ENCODE measurements around the gene KIF4B.

DNA sequence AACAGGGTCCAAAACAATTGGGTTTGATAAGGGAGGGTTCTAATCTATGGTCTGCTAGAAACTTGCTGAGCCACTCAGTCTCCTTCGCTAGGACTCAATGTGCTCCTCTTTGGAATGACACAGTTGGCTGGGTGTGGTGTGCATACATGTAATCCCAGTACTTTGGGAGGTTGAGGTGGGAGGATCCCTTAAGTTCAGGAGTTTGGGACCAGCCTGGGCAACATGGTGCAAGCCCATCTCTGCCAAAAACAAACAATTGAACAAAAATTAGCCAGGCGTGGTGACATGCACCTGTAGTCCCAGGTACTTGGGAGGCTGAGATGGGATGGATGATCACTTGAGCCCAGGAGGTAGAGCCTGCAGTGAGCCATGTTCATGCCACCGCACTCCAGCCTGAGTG, 2.7 kb upstream of the KIF4B start:
- TF ChIP-seq, protein P1, sequence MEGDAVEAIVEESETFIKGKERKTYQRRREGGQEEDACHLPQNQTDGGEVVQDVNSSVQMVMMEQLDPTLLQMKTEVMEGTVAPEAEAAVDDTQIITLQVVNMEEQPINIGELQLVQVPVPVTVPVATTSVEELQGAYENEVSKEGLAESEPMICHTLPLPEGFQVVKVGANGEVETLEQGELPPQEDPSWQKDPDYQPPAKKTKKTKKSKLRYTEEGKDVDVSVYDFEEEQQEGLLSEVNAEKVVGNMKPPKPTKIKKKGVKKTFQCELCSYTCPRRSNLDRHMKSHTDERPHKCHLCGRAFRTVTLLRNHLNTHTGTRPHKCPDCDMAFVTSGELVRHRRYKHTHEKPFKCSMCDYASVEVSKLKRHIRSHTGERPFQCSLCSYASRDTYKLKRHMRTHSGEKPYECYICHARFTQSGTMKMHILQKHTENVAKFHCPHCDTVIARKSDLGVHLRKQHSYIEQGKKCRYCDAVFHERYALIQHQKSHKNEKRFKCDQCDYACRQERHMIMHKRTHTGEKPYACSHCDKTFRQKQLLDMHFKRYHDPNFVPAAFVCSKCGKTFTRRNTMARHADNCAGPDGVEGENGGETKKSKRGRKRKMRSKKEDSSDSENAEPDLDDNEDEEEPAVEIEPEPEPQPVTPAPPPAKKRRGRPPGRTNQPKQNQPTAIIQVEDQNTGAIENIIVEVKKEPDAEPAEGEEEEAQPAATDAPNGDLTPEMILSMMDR (IDR thresholded peaks at IDR 0.05; ENCODE audit: low read depth, low read length), result no peak
- TF ChIP-seq EZH2phosphoT487 (IDR thresholded peaks at IDR 0.05; ENCODE audit: low read depth), result no peak

Data from OCI-LY3 (cell line).